HCT116 (cell line): ENCODE data around the gene TRIM69. TPM values are rescaled to one million over a fixed set of nuclear protein-coding genes. Genes with fewer than 3 reads are reported as not detected.

Source experiments
- ATAC-seq: fragments of 200-7000 bp; cut with Tn5 transposase; 2 replicates; pipeline ENCODE4 v1.9.1; 2020; ENCODE audit warnings: mild to moderate bottlenecking, moderate library complexity
- BruUV-seq: library from RNA; stranded (reverse); fragments of 400-500 nt; replicated peaks from 2 replicates; lab custom pipeline; 2021; lab: Mats Ljungman, UMichigan
- CTCF ChIA-PET: fragments of 300-600 bp; sonication (Branson Sonifier 250); formaldehyde crosslinking; loops from one replicate; lab custom pipeline; 2021; ENCODE audit warnings: antibody characterized with exemption; lab: Charles Lee
- POLR2A ChIA-PET: fragments of 300-600, 350-600 bp; sonication (Branson Sonifier 250); formaldehyde crosslinking; loops from one replicate; lab custom pipeline; 2021; ENCODE audit warnings: antibody characterized with exemption; lab: Charles Lee
- RAD21 ChIA-PET, 2 experiments: fragments of 300-600 bp; sonication (Branson Sonifier 250); formaldehyde crosslinking; loops; one replicate each; lab custom pipeline; 2023; ENCODE audit warnings: low total read pairs in 2 of 2; ENCODE audit not compliant: uncharacterized antibody in 2 of 2, unreplicated experiment in 2 of 2, low non-redundant PET in 1 of 2; lab: Charles Lee
- DNase-seq: peaks from one replicate; pipeline ENCODE4 v3.0.0-alpha.2; 2010; ENCODE audit warnings: low read depth, low spot score
- H2AFZ ChIP-seq: fragments of 200-600 bp; shearing (Covaris generic), sonication (generic); 2 replicates; pipeline ENCODE4 v1.6.1; 2017; ENCODE audit warnings: low read depth, mixed run types, mixed read lengths, antibody characterized with exemption, low read length; ENCODE audit not compliant: poor library complexity, severe bottlenecking
- H3K27ac ChIP-seq: 2 replicates; pipeline ENCODE4 v1.5.1; 2012; ENCODE audit warnings: low read depth, low read length
- H3K27me3 ChIP-seq: fragments of 200-600 bp; sonication (generic); 2 replicates; pipeline ENCODE4 v1.6.1; 2016; ENCODE audit warnings: mixed run types, low read length, mixed read lengths; ENCODE audit not compliant: insufficient read depth
- H3K36me3 ChIP-seq, 2 experiments: fragments of 200-500 bp in 1 of 2; fragments of 200-600 bp in 1 of 2; sonication (Bioruptor generic) in 1 of 2; sonication (generic) in 1 of 2; 2 replicates each; pipeline versions ENCODE4 v1.5.1 to v1.6.1; 2014 to 2016; ENCODE audit warnings: low read length in 2 of 2, inconsistent platforms in 1 of 2, mixed read lengths in 1 of 2, mixed run types in 1 of 2; ENCODE audit not compliant: insufficient read depth in 2 of 2, control insufficient read depth in 1 of 2
- H3K4me1 ChIP-seq, 2 experiments: fragments of 200-600 bp in 1 of 2; sonication (generic) in 1 of 2; 2 replicates each; pipeline versions ENCODE4 v1.5.1 to v1.6.1; 2012 to 2017; ENCODE audit warnings: low read length in 2 of 2, inconsistent platforms in 1 of 2, mild to moderate bottlenecking in 1 of 2, mixed read lengths in 1 of 2, mixed run types in 1 of 2, moderate library complexity in 1 of 2; ENCODE audit not compliant: insufficient read depth in 2 of 2, control insufficient read depth in 1 of 2
- H3K4me2 ChIP-seq: fragments of 200-600 bp; sonication (generic); 2 replicates; pipeline ENCODE4 v1.6.1; 2017; ENCODE audit warnings: mixed run types, low read length, mixed read lengths
- H3K4me3 ChIP-seq, 2 experiments: fragments of 200-600 bp in 1 of 2; sonication (generic) in 1 of 2; replicated peaks in 1 of 2; 2 replicates each; pipeline ENCODE4 v1.5.1; 2011 to 2016; ENCODE audit warnings: low read length in 2 of 2, control low read depth in 1 of 2, low read depth in 1 of 2, mild to moderate bottlenecking in 1 of 2, mixed read lengths in 1 of 2, mixed run types in 1 of 2
- H3K79me2 ChIP-seq: fragments of 200-600 bp; sonication (generic); 2 replicates; pipeline ENCODE4 v1.6.1; 2017; ENCODE audit warnings: mild to moderate bottlenecking, mixed run types, low read length, moderate library complexity, mixed read lengths; ENCODE audit not compliant: insufficient read depth
- H3K9ac ChIP-seq: fragments of 200-600 bp; sonication (generic); 2 replicates; pipeline ENCODE4 v1.6.1; 2016; ENCODE audit warnings: low read length, mixed read lengths
- H3K9me2 ChIP-seq: fragments of 200-600 bp; sonication (generic), shearing (Covaris generic); 2 replicates; pipeline ENCODE4 v1.6.1; 2017; ENCODE audit warnings: mixed run types, mild to moderate bottlenecking, moderate library complexity; ENCODE audit not compliant: insufficient read depth
- H3K9me3 ChIP-seq, 2 experiments: fragments of 200-500 bp in 1 of 2; fragments of 200-600 bp in 1 of 2; sonication (Bioruptor generic) in 1 of 2; sonication (generic) in 1 of 2; 2 replicates each; pipeline ENCODE4 v1.6.1; 2014 to 2017; ENCODE audit warnings: low read length in 2 of 2, mixed read lengths in 2 of 2, inconsistent platforms in 1 of 2, low read depth in 1 of 2, mild to moderate bottlenecking in 1 of 2, mixed run types in 1 of 2, moderate library complexity in 1 of 2; ENCODE audit not compliant: control insufficient read depth in 1 of 2, insufficient read depth in 1 of 2
- H4K20me1 ChIP-seq: fragments of 200-600 bp; sonication (generic), shearing (Covaris generic); 2 replicates; pipeline ENCODE4 v1.6.1; 2017; ENCODE audit warnings: mixed run types, mild to moderate bottlenecking, moderate library complexity; ENCODE audit not compliant: insufficient read depth
- CBX3 ChIP-seq: IDR thresholded peaks from 2 replicates; pipeline ENCODE4 v1.6.1; 2012; ENCODE audit warnings: low read depth
- CEBPB ChIP-seq: IDR thresholded peaks from 2 replicates; pipeline ENCODE4 v1.6.1; 2012; ENCODE audit warnings: low read depth
- EZH2 ChIP-seq: fragments of 200-600 bp; sonication (generic); IDR thresholded peaks from 2 replicates; pipeline ENCODE4 v1.6.1; 2017; ENCODE audit warnings: antibody characterized with exemption, mixed run types
- FOSL1 ChIP-seq: IDR thresholded peaks from 2 replicates; pipeline ENCODE4 v1.6.1; 2012; ENCODE audit warnings: low read depth
- JUND ChIP-seq: IDR thresholded peaks from 2 replicates; pipeline ENCODE4 v1.6.1; 2012
- POLR2AphosphoS5 ChIP-seq: IDR thresholded peaks from 2 replicates; pipeline ENCODE4 v1.6.1; 2011; ENCODE audit warnings: mild to moderate bottlenecking, low read depth, low read length, moderate library complexity
- RAD21 ChIP-seq: IDR thresholded peaks from 2 replicates; pipeline ENCODE4 v1.6.1; 2012; ENCODE audit warnings: low read depth, mild to moderate bottlenecking
- SP1 ChIP-seq: IDR thresholded peaks from 2 replicates; pipeline ENCODE4 v1.6.1; 2012; ENCODE audit warnings: low read depth
- TCF7L2 ChIP-seq: IDR thresholded peaks from 2 replicates; pipeline ENCODE4 v1.7.0; 2011; ENCODE audit warnings: borderline replicate concordance, inconsistent platforms; ENCODE audit not compliant: insufficient read depth, insufficient read length; ENCODE audit errors: extremely low read depth
- intact Hi-C: fragments of 100-400 bp; cut with micrococcal nuclease; formaldehyde crosslinking; loops from 2 replicates; pipeline ENCODE4 v1.10.0; 2022
- total RNA-seq: library from RNA; stranded (reverse); gene quantifications from one replicate; pipeline ENCODE4 v1.2.1, GENCODE V29; 2021; ENCODE audit not compliant: unreplicated experiment
- TF ChIP-seq, protein P1 (sequence below): IDR thresholded peaks from 2 replicates; pipeline ENCODE4 v1.6.1; 2012; ENCODE audit warnings: low read depth

The TRIM69 gene
- total RNA-seq, 1 experiment from 2014 or later: 13.0 TPM

DNA sequence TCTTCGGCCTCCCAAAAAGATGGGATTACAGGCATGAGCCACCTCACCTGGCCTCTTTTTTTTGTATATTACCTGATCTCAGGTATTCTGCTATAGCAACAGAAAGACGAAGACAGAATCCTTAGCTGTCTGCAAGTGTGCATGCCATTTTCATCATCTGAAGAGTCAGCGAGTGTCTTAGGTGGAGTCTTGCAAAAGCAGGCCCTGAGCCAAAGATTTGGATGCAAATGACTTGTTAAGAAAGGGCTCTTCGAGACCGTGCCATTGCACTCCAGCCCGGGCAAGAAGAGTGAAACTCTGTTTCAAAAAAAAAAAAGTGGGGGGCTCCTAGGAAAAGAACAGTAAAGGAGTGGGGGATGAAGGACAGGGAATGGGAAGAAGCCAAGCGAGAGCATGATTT lies 10.2 kb upstream of the TRIM69 start:
- no peaks in the 10 kb centered on the region for H3K79me2 ChIP-seq
- peaks cover 30 to 34% of the 10 kb centered on the region in 2 experiments for H3K4me1 ChIP-seq
- peak overlapping the region; percentile 88 for H2AFZ ChIP-seq
- no peak overlapping the region for H3K4me3 ChIP-seq
- POLR2A ChIA-PET: interaction anchor here (1.0 to 3.7 kb wide), 10 partner anchors 11 to 88 kb away, joined by 3 to 106 read pairs (median 7); partner anchors contain the start of genes B2M, PATL2, SPG11 and TRIM69
- H4K20me1 ChIP-seq: no peaks in the 10 kb centered on the region
- CTCF ChIA-PET: interaction anchor here (1.2 to 3.7 kb wide), 3 partner anchors 11 to 63 kb away, joined by 7 to 30 read pairs (median 12); partner anchors contain the start of genes SPG11 and TRIM69
- peak overlapping the region; percentile 75 for H3K4me2 ChIP-seq
- RAD21 ChIA-PET: no interaction called here
- H3K9ac ChIP-seq: peak overlapping the region; percentile 32; the same call in 1 of the 2 replicates
- DNase-seq (no peak), ATAC-seq (no peak)
- H3K9me3 ChIP-seq: no peaks in the 10 kb centered on the region
- H3K36me3 ChIP-seq: no peaks in the 10 kb centered on the region
- peak overlapping the region; percentile 93 for H3K27ac ChIP-seq
- no TSS peak for BruUV-seq
- no peaks in the 10 kb centered on the region for H3K27me3 ChIP-seq
- no peaks in the 10 kb centered on the region for H3K9me2 ChIP-seq
- intact Hi-C loops: no loop called here
- TF ChIP-seq JUND (no peak), FOSL1 (no peak), SP1 (no peak), CEBPB (no peak), POLR2AphosphoS5 (no peak), EZH2 (no peak), CBX3 (no peak), TCF7L2 (no peak), RAD21 (no peak)
- TF ChIP-seq, protein P1, sequence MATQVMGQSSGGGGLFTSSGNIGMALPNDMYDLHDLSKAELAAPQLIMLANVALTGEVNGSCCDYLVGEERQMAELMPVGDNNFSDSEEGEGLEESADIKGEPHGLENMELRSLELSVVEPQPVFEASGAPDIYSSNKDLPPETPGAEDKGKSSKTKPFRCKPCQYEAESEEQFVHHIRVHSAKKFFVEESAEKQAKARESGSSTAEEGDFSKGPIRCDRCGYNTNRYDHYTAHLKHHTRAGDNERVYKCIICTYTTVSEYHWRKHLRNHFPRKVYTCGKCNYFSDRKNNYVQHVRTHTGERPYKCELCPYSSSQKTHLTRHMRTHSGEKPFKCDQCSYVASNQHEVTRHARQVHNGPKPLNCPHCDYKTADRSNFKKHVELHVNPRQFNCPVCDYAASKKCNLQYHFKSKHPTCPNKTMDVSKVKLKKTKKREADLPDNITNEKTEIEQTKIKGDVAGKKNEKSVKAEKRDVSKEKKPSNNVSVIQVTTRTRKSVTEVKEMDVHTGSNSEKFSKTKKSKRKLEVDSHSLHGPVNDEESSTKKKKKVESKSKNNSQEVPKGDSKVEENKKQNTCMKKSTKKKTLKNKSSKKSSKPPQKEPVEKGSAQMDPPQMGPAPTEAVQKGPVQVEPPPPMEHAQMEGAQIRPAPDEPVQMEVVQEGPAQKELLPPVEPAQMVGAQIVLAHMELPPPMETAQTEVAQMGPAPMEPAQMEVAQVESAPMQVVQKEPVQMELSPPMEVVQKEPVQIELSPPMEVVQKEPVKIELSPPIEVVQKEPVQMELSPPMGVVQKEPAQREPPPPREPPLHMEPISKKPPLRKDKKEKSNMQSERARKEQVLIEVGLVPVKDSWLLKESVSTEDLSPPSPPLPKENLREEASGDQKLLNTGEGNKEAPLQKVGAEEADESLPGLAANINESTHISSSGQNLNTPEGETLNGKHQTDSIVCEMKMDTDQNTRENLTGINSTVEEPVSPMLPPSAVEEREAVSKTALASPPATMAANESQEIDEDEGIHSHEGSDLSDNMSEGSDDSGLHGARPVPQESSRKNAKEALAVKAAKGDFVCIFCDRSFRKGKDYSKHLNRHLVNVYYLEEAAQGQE: no peak
